ENCODE results near the gene RAD23A.
"Not testable (repeated sequence)": the region's sequence is repeated elsewhere in the genome, so short reads cannot be mapped to it uniquely, and the experiment has no call there.

The RAD23A gene

DNA sequence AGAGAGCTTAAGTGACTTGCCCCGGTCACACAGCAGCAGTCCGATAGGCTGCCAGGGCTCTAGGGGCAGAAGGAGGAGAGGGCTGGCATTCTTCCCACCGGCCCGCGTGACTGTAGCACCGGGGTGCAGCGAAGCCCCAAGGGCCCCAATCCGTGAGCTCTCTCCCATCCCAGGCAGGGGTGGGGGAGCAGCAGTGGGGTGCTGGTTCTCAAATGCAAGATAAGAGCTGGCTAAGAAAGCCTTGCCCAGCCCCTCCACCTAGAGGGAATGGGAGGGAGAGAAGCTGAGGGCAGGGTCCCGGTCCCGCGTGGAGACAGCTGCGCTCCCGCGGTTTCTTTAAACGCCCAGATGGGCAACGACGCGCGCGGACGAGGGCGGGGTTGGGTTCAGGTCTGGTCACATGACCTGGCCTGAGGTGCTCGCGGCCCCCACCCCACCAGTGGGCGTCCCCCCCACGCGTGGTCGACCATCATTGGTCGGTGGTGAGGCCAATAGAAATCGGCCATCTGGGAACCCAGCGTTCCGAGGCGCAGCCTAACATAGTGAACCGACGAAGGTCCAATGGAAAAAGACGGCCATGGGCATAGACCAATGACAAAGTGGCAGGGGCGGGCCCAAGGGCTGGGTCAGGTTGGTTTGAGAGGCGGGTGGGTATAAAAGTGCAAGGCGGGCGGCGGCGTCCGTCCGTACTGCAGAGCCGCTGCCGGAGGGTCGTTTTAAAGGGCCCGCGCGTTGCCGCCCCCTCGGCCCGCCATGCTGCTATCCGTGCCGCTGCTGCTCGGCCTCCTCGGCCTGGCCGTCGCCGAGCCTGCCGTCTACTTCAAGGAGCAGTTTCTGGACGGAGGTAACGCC is 7.5 kb upstream of the RAD23A start, which contains the start of gene CALR:
Gene CALR (plus strand): TSS at position 683 of the 852 bp plus-strand sequence. CDS start 71 bp downstream, at position 754.
- peak; percentile 99 for DNase-seq (ENCODE audit: low read depth)

GRCh38 chr19:12938779-12939601 is 6.7 kb upstream of the RAD23A start:
- no peak for DNase-seq (ENCODE audit: low read depth)

DNA sequence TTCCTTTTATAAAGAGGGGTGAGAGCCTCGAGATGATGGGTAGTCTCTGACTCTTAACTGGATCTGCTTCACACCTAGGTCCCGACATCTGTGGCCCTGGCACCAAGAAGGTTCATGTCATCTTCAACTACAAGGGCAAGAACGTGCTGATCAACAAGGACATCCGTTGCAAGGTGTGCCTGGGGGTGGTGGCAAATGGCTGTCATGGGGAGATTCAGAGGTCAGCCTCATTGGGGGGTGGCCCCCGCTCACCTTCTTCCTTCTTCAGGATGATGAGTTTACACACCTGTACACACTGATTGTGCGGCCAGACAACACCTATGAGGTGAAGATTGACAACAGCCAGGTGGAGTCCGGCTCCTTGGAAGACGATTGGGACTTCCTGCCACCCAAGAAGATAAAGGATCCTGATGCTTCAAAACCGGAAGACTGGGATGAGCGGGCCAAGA is 5.7 kb upstream of the RAD23A start:
- DNase-seq (ENCODE audit: low read depth), result no peak

DNA sequence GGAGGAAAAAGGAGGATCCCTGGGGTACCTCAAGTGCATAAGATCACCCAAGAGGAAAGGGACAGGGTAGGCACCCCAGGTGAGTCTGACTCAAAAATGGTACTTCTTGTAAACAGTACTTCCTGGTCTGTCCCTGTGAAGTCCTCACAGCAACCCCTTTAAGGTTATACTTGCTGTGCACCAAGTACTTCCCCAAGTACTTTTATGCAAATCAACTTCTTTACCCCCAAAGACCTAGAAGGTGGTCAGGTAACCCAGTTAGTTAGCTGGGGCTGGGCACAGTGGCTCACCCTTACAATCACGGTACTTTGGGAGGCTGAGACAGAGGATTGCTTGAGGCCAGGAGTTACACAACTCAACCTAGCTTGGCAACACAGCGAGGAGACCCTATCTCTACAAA is 4.8 kb upstream of the RAD23A start:
- no peak for DNase-seq (ENCODE audit: low read depth)

DNA sequence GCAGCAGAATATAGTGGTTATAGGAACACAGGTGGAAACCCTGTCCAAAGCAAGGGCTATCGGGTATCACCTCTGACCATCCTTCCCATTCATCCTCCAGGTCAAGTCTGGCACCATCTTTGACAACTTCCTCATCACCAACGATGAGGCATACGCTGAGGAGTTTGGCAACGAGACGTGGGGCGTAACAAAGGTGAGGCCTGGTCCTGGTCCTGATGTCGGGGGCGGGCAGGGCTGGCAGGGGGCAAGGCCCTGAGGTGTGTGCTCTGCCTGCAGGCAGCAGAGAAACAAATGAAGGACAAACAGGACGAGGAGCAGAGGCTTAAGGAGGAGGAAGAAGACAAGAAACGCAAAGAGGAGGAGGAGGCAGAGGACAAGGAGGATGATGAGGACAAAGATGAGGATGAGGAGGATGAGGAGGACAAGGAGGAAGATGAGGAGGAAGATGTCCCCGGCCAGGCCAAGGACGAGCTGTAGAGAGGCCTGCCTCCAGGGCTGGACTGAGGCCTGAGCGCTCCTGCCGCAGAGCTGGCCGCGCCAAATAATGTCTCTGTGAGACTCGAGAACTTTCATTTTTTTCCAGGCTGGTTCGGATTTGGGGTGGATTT is 2.1 kb upstream of the RAD23A start:
- DNase-seq (ENCODE audit: low read depth), result no peak

DNA sequence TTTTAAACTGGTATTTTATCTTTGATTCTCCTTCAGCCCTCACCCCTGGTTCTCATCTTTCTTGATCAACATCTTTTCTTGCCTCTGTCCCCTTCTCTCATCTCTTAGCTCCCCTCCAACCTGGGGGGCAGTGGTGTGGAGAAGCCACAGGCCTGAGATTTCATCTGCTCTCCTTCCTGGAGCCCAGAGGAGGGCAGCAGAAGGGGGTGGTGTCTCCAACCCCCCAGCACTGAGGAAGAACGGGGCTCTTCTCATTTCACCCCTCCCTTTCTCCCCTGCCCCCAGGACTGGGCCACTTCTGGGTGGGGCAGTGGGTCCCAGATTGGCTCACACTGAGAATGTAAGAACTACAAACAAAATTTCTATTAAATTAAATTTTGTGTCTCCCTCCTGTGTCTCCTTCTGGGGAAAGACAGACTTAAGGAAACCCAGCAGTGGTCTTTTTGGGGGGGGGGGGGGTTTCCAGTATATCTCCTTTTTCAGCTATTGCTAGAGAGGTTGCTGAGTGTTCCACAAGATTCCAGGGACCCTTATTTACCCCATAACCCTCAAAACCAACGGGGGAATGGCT is 1.5 kb upstream of the RAD23A start:
- no peak for DNase-seq (ENCODE audit: low read depth)

GRCh38 chr19:12946092-12946721 is 545 bp downstream of the RAD23A start:
- no peak for DNase-seq (ENCODE audit: low read depth)

DNA sequence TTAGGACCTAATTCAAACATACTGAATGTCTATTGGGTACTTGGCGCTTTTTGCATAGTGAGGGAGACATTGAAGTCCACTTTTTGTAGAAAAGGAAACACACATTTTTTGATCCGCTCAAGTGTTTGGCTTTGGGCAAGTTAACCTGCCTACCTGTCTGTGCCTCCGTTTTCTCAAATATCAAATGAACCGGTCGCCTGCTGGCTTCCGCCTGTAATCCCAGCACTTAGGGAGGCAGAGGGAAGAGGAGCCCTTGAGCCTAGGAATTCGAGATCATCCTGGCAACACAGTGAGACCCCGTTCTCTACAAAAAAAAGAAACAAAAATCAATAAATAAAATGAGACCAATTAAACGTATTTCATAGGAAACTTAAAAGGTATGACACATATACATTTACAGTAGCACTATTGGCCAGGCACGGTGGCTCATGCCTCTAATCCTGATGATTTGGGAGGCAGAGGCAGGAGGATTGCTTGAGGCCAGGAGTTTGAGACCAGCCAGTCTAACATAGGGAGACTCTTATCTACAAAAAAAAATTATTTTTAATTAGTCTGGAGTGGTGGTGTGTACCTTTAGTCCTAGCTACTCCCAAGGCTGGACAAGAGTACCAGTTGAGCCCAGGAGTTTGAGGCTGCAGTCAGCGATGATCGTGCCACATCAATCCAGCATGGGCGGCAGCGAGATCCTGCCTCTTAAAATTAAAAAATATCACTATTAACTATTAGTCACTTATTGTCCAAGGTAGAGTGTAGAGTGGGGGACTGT is 1.3 kb downstream of the RAD23A start:
- DNase-seq (ENCODE audit: low read depth), result no peak

GRCh38 chr19:12947702-12948611 is 2.3 kb downstream of the RAD23A start:
- no peak for DNase-seq (ENCODE audit: low read depth)

DNA sequence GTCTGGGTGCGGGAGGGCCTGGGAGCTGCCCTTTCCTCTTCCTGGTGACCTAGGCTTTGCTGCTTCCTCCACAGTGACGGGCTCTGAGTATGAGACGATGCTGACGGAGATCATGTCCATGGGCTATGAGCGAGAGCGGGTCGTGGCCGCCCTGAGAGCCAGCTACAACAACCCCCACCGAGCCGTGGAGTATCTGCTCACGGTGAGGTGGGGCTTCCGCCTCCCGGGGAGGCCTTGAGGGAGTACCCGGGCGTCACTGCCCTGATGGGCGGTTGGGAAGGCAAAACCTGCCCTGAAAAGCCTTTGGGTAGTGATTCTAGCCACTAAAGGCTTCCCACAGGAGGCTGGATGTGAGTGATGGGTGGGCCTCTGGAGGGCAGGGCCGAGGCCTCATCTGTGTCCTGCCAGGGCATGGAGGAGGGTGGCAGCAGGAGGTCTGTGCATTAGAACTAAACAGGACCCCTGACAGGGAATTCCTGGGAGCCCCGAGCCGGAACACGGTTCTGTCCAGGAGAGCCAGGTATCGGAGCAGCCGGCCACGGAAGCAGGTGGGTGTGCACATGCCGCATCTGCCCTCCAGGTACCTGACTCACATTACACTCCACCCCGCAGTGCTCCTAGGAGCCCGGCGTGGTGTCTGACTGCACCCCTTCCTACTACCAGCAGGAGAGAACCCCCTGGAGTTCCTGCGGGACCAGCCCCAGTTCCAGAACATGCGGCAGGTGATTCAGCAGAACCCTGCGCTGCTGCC is 3.1 kb downstream of the RAD23A start:
- DNase-seq (ENCODE audit: low read depth), result no peak

- no peak for DNase-seq (ENCODE audit: low read depth)
Observed at GRCh38 chr19:12949363-12950283, 4.0 kb downstream of the RAD23A start.

- DNase-seq (ENCODE audit: low read depth), result not testable (repeated sequence)
Observed at GRCh38 chr19:12952050-12952449, 6.4 kb downstream of the RAD23A start.

DNA sequence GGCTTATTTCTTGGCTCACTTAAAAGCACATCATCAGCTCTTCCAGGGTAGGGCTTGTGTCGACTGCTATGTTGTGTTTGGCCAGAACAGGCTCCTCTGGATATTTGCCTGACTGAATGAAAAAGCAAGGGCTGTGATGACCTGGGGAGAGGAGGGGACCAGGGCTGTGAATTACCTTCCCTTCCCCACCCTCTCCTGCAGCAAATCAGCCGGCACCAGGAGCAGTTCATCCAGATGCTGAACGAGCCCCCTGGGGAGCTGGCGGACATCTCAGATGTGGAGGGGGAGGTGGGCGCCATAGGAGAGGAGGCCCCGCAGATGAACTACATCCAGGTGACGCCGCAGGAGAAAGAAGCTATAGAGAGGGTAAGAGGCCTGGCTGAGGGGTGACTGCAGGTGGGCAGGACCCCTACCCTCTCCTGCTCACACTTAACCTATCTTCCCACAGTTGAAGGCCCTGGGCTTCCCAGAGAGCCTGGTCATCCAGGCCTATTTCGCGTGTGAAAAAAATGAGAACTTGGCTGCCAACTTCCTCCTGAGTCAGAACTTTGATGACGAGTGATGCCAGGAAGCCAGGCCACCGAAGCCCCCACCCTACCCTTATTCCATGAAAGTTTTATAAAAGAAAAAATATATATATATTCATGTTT is 7.0 kb downstream of the RAD23A start:
- no peak for DNase-seq (ENCODE audit: low read depth)

GRCh38 chr19:12953138-12953798 is 7.6 kb downstream of the RAD23A start:
- no peak for DNase-seq (ENCODE audit: low read depth)

- no peak for DNase-seq (ENCODE audit: low read depth)
Observed at GRCh38 chr19:12953799-12954611, 8.3 kb downstream of the RAD23A start.

DNA sequence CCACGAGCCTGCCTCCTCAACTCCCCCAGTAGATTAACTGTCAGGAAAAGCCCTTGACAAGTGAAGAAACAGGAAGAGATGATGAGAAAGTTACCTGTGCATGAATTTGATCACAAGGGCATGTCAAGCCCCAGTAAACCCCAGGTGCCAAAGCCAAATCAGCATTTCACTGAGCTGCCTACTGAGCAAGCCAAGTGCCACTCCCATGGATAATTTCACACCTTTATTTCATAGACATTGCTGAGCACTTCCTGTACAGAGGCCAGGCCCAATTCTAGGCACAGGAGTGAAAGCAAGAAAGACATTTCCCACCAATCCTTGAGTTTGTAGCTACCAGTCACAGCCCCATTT is 8.9 kb downstream of the RAD23A start:
- DNase-seq (ENCODE audit: low read depth), result no peak
